Thyroid gland (tissue), 4 donors: Measurements from ENCODE around the gene SLCO4A1.

ENCODE experiments used
- CTCF ChIP-seq, 6 experiments: fragments of 200-600 bp in 3 of 6; fragments of 450-650 bp in 3 of 6; sonication (generic) in 3 of 6; IDR thresholded peaks; one replicate each; pipeline ENCODE4 v1.5.1; 2016 to 2019; ENCODE audit warnings: antibody characterized with exemption in 6 of 6, mild to moderate bottlenecking in 2 of 6, inconsistent platforms in 1 of 6, moderate library complexity in 1 of 6
- POLR2A ChIP-seq, 2 donors: fragments of 450-650 bp; IDR thresholded peaks; one replicate each; pipeline ENCODE4 v1.6.1; 2017; ENCODE audit warnings: antibody characterized with exemption in 2 of 2, mild to moderate bottlenecking in 2 of 2, moderate library complexity in 1 of 2

- no peak for TF ChIP-seq CTCF (IDR thresholded peaks at IDR 0.05)
- TF ChIP-seq POLR2A (IDR thresholded peaks at IDR 0.05), result no peak
Observed at GRCh38 chr20:62622178-62622876, 20.0 kb upstream of the SLCO4A1 start.
